Stimulated activated CD4-positive, alpha-beta T cell treated with anti-CD3 and anti-CD28 coated beads, Interleukin-15, amount 100 ng/mL, for 48 hours (primary cell): ENCODE results near the gene B3GNT2.
"Not testable (repeated sequence)": the region's sequence is repeated elsewhere in the genome, so short reads cannot be mapped to it uniquely, and the experiment has no call there.

Experiments
- DNase-seq, 2 donors: peaks; one replicate each; pipeline ENCODE4 v3.0.0-alpha.2; 2020; ENCODE audit warnings: low read depth in 2 of 2

B3GNT2 gene

GRCh38 chr2:62185475-62186155, 10.3 kb upstream of the B3GNT2 start:
- no peak for DNase-seq

- DNase-seq, result no peak
Observed at GRCh38 chr2:62186156-62186905, 9.6 kb upstream of the B3GNT2 start.

GRCh38 chr2:62187246-62187645, 8.7 kb upstream of the B3GNT2 start:
- no peak for DNase-seq

- DNase-seq, result no peak
Observed at GRCh38 chr2:62188416-62188815, 7.5 kb upstream of the B3GNT2 start.

- DNase-seq, result no peak
Observed at GRCh38 chr2:62189196-62189595, 6.7 kb upstream of the B3GNT2 start.

GRCh38 chr2:62192811-62193210, 3.1 kb upstream of the B3GNT2 start:
- no peak for DNase-seq

- DNase-seq, result no peak
Observed at GRCh38 chr2:62194558-62195420, 1.1 kb upstream of the B3GNT2 start.

GRCh38 chr2:62196278-62196901, 475 bp downstream of the B3GNT2 start:
- DNase-seq, result peak in 1 of 2 donors; percentile 41

- DNase-seq, result peak in 1 of 2 donors; percentile 9
Observed at GRCh38 chr2:62197011-62197924, 1.4 kb downstream of the B3GNT2 start.

GRCh38 chr2:62197925-62198633, 2.2 kb downstream of the B3GNT2 start:
- no peak for DNase-seq

GRCh38 chr2:62198854-62199253, 2.9 kb downstream of the B3GNT2 start:
- not testable (repeated sequence) for DNase-seq

GRCh38 chr2:62199392-62200125, 3.6 kb downstream of the B3GNT2 start:
- DNase-seq, result no peak

- DNase-seq, result no peak
Observed at GRCh38 chr2:62200291-62200841, 4.5 kb downstream of the B3GNT2 start.

GRCh38 chr2:62200868-62201267, 5.0 kb downstream of the B3GNT2 start:
- no peak for DNase-seq

- DNase-seq, result no peak
Observed at GRCh38 chr2:62201307-62201706, 5.4 kb downstream of the B3GNT2 start.

- no peak for DNase-seq
Observed at GRCh38 chr2:62202019-62202722, 6.3 kb downstream of the B3GNT2 start.

- DNase-seq, result no peak
Observed at GRCh38 chr2:62202729-62203128, 6.8 kb downstream of the B3GNT2 start.

GRCh38 chr2:62203459-62203858, 7.5 kb downstream of the B3GNT2 start:
- DNase-seq, result no peak
